ENCODE measurements around the gene LDLRAD4. TPM values are rescaled to one million over a fixed set of nuclear protein-coding genes. Genes with fewer than 3 reads are reported as not detected.
A peak's percentile ranks its signal among the peaks of the same experiment; 100 is the strongest.

Gene LDLRAD4
- total RNA-seq, 1 donor from 2014 or later, result 34.1 TPM

DNA sequence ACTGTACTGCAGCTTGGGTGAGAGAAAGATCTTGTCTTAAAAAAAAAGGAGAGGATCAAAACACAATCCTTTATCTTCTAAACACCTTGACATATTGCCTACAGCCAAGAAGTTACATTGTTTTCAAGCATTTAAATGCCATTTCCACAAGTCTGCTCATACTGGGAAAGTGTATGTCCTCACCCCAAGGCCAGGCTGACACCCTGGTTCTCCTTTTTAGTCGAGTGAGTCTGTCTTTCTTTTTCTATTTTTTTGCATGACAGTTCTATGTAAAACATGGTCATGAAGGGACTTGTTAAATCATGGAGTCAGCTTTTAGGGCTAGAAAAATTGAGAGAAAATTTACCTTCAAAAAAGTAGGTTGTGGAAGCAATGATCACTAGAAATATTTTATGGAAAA lies 274.5 kb downstream of the LDLRAD4 start:
- Mint-ChIP-seq H3K27ac (ENCODE audit: unreplicated experiment) (no peak overlapping the region), H3K4me3 (ENCODE audit: unreplicated experiment) (no peak overlapping the region), H3K27me3 (ENCODE audit: unreplicated experiment) (peaks cover 3% of the 10 kb centered on the region), H3K9me3 (ENCODE audit: unreplicated experiment) (no peaks in the 10 kb centered on the region), H3K36me3 (ENCODE audit: low read depth, unreplicated experiment) (peaks cover 22% of the 10 kb centered on the region), H3K4me1 (ENCODE audit: unreplicated experiment) (peaks cover 14% of the 10 kb centered on the region)
- TF ChIP-seq, protein P1, sequence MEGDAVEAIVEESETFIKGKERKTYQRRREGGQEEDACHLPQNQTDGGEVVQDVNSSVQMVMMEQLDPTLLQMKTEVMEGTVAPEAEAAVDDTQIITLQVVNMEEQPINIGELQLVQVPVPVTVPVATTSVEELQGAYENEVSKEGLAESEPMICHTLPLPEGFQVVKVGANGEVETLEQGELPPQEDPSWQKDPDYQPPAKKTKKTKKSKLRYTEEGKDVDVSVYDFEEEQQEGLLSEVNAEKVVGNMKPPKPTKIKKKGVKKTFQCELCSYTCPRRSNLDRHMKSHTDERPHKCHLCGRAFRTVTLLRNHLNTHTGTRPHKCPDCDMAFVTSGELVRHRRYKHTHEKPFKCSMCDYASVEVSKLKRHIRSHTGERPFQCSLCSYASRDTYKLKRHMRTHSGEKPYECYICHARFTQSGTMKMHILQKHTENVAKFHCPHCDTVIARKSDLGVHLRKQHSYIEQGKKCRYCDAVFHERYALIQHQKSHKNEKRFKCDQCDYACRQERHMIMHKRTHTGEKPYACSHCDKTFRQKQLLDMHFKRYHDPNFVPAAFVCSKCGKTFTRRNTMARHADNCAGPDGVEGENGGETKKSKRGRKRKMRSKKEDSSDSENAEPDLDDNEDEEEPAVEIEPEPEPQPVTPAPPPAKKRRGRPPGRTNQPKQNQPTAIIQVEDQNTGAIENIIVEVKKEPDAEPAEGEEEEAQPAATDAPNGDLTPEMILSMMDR (IDR thresholded peaks at IDR 0.05; ENCODE audit: unreplicated experiment), result no peak
- DNase-seq (ENCODE audit: low spot score), result no peak

- Mint-ChIP-seq H3K27ac (ENCODE audit: unreplicated experiment) (no peak overlapping the region), H3K36me3 (ENCODE audit: low read depth, unreplicated experiment) (peaks cover 28% of the 10 kb centered on the region), H3K4me1 (ENCODE audit: unreplicated experiment) (peaks cover 14% of the 10 kb centered on the region), H3K9me3 (ENCODE audit: unreplicated experiment) (peaks cover 2% of the 10 kb centered on the region), H3K4me3 (ENCODE audit: unreplicated experiment) (no peak overlapping the region), H3K27me3 (ENCODE audit: unreplicated experiment) (peaks cover 7% of the 10 kb centered on the region)
- TF ChIP-seq, protein P1 (IDR thresholded peaks at IDR 0.05; ENCODE audit: unreplicated experiment), result no peak
- DNase-seq (ENCODE audit: low spot score), result no peak
Observed at GRCh38 chr18:13493725-13494124, 275.2 kb downstream of the LDLRAD4 start.

GRCh38 chr18:13494871-13495445 lies 276.4 kb downstream of the LDLRAD4 start:
- Mint-ChIP-seq H3K27me3 (ENCODE audit: unreplicated experiment) (peaks cover 18% of the 10 kb centered on the region), H3K36me3 (ENCODE audit: low read depth, unreplicated experiment) (peaks cover 41% of the 10 kb centered on the region), H3K9me3 (ENCODE audit: unreplicated experiment) (peaks cover 12% of the 10 kb centered on the region), H3K27ac (ENCODE audit: unreplicated experiment) (peak overlapping the region; percentile 67), H3K4me3 (ENCODE audit: unreplicated experiment) (no peak overlapping the region), H3K4me1 (ENCODE audit: unreplicated experiment) (peaks cover 17% of the 10 kb centered on the region)
- DNase-seq (ENCODE audit: low spot score), result no peak
- TF ChIP-seq, protein P1 (IDR thresholded peaks at IDR 0.05; ENCODE audit: unreplicated experiment), result no peak

DNA sequence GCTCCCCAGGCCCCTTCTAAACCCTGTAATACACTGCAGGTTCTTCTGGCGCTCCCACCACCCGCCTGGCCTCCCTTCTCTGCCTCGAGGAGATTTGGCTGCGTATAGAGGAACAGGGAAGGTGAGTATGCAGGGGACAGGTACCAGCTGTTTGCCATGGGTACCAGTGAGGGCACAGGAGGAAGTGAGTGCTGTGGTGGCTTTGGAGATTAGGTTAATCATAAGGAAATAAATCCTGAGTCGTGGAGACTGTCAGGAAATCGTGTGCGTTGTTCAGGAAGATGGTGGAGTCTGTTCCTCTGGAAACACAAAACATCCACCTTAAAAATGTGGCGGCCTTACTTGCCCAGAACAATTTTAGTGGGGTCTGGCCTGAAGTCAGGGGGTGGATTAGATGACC lies 277.4 kb downstream of the LDLRAD4 start:
- TF ChIP-seq, protein P1 (IDR thresholded peaks at IDR 0.05; ENCODE audit: unreplicated experiment), result no peak
- Mint-ChIP-seq H3K36me3 (ENCODE audit: low read depth, unreplicated experiment) (peaks cover 41% of the 10 kb centered on the region), H3K4me1 (ENCODE audit: unreplicated experiment) (peaks cover 25% of the 10 kb centered on the region), H3K27me3 (ENCODE audit: unreplicated experiment) (peaks cover 18% of the 10 kb centered on the region), H3K9me3 (ENCODE audit: unreplicated experiment) (peaks cover 12% of the 10 kb centered on the region), H3K4me3 (ENCODE audit: unreplicated experiment) (peak overlapping the region; percentile 72), H3K27ac (ENCODE audit: unreplicated experiment) (peak overlapping the region; percentile 90)
- no peak for DNase-seq (ENCODE audit: low spot score)

- TF ChIP-seq, protein P1 (IDR thresholded peaks at IDR 0.05; ENCODE audit: unreplicated experiment), result no peak
- Mint-ChIP-seq H3K9me3 (ENCODE audit: unreplicated experiment) (peaks cover 12% of the 10 kb centered on the region), H3K27ac (ENCODE audit: unreplicated experiment) (peak overlapping the region; percentile 90), H3K4me3 (ENCODE audit: unreplicated experiment) (no peak overlapping the region), H3K27me3 (ENCODE audit: unreplicated experiment) (peaks cover 19% of the 10 kb centered on the region), H3K36me3 (ENCODE audit: low read depth, unreplicated experiment) (peaks cover 36% of the 10 kb centered on the region), H3K4me1 (ENCODE audit: unreplicated experiment) (peaks cover 33% of the 10 kb centered on the region)
- no peak for DNase-seq (ENCODE audit: low spot score)
Observed at GRCh38 chr18:13496691-13497281, 278.2 kb downstream of the LDLRAD4 start.
